ENCODE results near the gene DUSP1. TPM values are rescaled to one million over a fixed set of nuclear protein-coding genes. Genes with fewer than 3 reads are reported as not detected.
A peak's percentile ranks its signal among the peaks of the same experiment; 100 is the strongest.
"Not testable (repeated sequence)": the region's sequence is repeated elsewhere in the genome, so short reads cannot be mapped to it uniquely, and the experiment has no call there.

DUSP1 gene, protein sequence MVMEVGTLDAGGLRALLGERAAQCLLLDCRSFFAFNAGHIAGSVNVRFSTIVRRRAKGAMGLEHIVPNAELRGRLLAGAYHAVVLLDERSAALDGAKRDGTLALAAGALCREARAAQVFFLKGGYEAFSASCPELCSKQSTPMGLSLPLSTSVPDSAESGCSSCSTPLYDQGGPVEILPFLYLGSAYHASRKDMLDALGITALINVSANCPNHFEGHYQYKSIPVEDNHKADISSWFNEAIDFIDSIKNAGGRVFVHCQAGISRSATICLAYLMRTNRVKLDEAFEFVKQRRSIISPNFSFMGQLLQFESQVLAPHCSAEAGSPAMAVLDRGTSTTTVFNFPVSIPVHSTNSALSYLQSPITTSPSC
- total RNA-seq = 84.5 and 139 TPM in 2 replicates

DNA sequence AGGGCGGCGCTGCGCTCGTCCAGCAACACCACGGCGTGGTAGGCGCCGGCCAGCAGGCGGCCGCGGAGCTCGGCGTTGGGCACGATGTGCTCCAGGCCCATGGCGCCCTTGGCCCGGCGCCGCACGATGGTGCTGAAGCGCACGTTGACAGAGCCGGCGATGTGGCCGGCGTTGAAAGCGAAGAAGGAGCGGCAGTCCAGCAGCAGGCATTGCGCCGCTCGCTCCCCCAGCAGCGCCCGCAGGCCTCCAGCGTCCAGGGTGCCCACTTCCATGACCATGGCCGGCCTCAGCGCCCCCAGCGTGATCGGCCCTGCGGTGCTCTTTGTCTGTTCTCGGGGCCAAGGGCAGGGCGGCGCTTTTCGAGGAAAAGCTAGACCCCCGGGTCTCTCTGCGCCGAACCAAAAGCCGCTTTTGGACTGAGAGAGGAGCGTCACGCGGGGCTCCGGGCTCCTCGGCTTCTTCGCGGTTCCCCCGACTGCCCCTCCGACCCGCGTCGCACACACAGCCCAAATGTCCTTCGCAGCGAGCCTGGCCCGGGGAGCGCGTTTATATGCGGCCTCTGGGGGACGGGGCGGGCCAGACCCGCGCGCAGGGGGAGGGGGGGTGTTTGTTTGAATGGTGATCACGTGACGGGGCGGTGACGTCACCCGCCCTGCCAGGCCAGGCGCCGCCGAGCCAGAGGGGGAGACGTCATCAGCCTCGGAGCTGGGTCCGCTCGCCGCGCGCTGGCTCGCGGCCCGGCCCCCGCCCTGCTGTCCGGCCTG is at the start of gene DUSP1:
Gene DUSP1 (minus strand): TSS at position 521 of the 764 bp plus-strand sequence. CDS start 243 bp downstream, at position 278.
- DNase-seq (ENCODE audit: low read depth in 2 of 2) = peak; percentile 96 to 99

DNA sequence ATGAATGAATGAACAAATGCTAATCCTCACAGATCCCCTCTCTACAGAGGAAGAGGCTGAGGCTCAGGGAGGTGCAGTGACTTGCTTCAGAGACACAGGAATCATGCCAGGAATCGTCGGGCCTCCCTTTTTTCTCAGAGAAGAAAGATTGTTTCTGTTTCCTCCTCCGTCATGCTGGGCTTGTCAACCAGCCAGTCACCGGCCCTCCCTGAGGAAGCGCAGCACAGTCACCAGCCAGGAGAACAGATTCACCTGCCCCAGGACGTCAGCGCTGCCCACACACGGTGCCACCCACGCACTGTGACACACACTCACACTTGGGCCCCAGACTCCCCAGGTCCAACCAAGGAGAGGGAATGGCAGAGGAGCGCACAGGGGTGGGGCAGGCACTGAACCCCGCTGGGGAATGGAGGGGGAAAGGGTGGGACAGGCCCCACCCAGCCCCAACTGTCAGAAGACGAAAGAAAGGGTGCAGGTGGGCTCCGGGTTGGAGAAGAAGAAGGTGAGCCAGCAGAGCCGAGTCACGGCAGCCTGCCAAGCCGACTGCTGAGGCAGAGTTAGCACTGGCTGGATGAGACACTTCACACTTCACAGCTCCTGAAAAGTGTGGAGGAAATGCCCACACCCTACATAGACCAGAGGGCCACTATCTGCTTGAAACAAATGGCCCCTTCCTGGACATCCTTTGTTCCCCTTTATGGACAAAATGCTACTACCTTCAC is 49.2 kb upstream of the DUSP1 start:
- DNase-seq (ENCODE audit: low read depth in 2 of 2) = no peak

GRCh38 chr5:172819569-172819968 is 48.6 kb upstream of the DUSP1 start:
- no peak for DNase-seq (ENCODE audit: low read depth in 2 of 2)

DNA sequence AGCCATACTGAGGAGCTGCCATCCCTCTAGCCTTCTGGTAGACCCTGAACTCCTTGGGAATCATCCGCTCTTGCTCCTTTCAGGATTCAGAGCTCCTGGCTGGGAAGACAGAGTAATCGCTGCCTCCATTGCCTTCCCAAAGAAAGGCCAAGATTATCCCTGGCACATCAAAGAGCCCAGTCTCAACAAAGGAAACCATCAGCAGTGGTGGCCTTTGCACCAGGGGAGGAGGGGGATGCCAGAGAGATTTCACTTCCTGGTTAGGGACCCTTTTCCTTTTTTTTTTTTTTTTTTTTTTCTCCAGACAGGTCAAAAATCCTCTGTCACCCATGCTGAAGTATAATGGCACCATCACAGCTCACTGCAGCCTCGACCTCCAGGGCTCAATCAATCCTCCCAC is 47.1 kb upstream of the DUSP1 start:
- no peak for DNase-seq (ENCODE audit: low read depth in 2 of 2)

GRCh38 chr5:172817664-172818063 is 46.7 kb upstream of the DUSP1 start:
- DNase-seq (ENCODE audit: low read depth in 2 of 2) = no peak

GRCh38 chr5:172816925-172817562 is 46.0 kb upstream of the DUSP1 start:
- DNase-seq (ENCODE audit: low read depth in 2 of 2) = peak in 1 of 2 donors; percentile 56

DNA sequence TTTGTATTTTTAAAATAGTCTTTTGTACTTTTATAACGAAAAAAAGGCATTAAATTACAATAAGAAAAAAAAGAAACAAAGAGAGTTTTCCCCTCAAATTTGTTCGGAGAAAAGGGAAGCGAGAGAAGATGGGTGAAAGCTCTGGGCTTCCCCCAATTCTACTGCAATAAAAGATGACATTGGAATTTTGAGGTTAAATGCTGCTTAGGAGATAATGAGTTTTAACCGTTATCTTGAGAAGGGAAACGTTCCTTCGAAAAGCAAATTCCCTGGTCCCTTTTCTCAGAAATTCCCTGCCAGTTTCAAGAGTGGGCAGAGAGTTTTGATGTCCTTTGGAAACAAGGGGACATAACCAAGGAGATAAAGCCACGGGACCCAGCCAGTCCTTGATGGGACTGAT is 44.6 kb upstream of the DUSP1 start:
- no peak for DNase-seq (ENCODE audit: low read depth in 2 of 2)

- DNase-seq (ENCODE audit: low read depth in 2 of 2) = not testable (repeated sequence)
Observed at GRCh38 chr5:172810996-172811395, 40.0 kb upstream of the DUSP1 start.

GRCh38 chr5:172809774-172810173 is 38.8 kb upstream of the DUSP1 start:
- DNase-seq (ENCODE audit: low read depth in 2 of 2) = no peak

DNA sequence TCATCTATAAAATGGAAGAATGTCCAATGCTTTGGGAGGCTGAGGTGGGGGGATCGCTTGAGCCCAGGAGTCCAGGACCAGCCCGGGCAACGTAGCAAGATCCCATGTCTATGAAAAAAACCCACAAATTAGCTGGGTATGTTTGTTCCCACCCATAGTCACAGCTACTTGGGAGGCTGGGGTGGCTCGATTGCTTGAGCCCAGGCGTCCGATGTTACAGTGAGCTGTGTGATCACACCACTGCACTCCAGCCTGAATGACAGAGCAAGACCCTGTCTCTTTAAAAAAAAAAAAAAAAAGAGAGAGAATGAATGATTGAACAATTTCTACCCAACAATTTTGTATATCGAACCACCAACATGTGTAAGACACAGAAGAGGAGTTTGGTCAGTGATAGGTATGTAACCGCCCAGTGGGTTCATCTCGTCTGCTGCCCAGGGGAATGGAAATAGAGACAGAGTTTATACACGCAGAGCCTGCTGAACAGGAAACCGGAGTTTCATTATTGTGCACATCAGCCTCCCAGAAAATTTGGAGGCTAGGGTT is 36.8 kb upstream of the DUSP1 start:
- no peak for DNase-seq (ENCODE audit: low read depth in 2 of 2)

DNA sequence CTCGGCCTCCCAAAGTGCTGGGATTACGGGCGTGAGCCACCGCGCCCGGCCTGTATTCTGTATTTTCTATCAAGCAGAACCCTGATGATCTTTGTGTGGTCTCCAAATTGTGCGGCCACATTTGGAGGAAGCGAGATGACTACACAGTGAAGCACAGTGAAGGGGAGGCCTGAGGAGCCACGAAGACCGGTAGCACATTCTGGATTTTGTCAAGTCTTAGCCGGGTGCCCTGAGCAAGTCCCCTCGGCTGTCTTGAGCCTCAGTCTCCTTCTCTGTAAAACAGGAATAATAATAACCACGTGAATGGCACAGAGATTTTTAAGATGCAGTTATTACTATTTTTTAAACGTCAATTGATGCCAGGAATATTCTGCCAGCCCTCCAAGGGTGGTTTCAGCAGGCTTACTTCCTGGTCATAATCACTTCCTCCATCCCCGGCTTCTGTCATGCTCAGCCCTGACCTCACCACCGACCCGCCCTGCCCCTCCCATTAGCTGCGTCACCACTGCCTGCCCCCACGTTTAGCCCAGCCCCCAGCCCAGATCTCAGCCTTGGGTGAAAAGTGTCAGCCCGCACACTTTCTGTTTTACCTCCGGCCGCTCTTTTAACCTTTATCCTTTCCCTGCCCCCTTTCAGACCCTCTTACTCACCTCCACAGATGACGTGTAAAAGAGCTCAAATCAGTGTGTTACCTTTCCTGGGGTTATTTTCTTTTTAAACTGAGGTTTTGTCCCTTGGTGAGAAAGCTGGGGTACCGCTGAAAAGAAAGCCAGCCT is 36.1 kb upstream of the DUSP1 start:
- DNase-seq (ENCODE audit: low read depth in 2 of 2) = peak; percentile 87 to 91

DNA sequence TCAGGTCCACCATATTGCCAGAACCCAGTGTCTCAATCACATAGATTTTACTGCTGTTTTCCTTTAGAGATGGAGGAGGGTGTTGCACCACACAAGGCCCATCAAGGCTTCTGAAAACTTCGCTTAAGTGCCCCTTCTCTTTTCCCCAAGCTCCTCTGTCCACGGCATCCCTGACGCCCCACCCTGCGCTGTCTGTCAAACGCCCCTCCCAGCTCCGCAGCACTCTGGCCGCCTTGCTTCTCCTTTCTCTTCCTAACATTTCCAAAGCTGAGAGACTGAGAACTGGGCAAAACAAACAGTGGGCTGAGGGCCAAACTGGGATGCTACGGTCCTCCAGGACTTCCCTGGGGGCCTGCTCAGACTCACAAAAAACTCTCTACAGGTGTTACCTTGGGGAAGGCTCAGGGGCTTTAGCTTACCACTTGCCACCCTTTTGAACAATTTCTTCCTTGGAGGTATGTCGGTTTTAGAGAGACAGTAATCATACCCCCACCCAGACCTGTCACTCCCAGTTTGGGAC is 34.8 kb upstream of the DUSP1 start:
- no peak for DNase-seq (ENCODE audit: low read depth in 2 of 2)

- DNase-seq (ENCODE audit: low read depth in 2 of 2) = no peak
Observed at GRCh38 chr5:172805018-172805683, 34.2 kb upstream of the DUSP1 start.

GRCh38 chr5:172802567-172803176 is 31.7 kb upstream of the DUSP1 start:
- no peak for DNase-seq (ENCODE audit: low read depth in 2 of 2)

- no peak for DNase-seq (ENCODE audit: low read depth in 2 of 2)
Observed at GRCh38 chr5:172802112-172802511, 31.1 kb upstream of the DUSP1 start.

DNA sequence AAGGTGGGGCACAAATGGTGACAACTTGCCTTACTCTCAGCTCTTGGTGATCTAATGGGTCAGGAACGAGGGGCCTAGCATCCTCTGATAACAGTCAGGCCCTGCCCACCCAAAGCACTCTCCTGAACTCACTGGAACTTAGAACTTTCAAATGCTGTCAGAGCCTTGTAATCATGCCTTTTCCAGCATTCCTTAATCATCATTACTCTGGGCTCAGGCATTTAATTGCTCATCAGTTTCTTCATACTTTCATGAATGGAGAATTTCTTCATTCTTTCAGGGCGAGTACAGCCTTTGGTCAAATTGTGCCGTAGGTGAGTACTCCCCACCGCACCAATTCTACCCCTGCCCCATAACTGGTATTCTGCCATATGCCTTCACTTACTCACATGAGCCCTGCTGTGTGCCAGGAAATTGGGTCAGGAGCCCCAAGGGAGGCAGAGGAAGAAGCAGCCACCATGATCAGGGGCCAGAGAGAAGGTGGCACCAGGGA is 30.2 kb upstream of the DUSP1 start:
- no peak for DNase-seq (ENCODE audit: low read depth in 2 of 2)

DNA sequence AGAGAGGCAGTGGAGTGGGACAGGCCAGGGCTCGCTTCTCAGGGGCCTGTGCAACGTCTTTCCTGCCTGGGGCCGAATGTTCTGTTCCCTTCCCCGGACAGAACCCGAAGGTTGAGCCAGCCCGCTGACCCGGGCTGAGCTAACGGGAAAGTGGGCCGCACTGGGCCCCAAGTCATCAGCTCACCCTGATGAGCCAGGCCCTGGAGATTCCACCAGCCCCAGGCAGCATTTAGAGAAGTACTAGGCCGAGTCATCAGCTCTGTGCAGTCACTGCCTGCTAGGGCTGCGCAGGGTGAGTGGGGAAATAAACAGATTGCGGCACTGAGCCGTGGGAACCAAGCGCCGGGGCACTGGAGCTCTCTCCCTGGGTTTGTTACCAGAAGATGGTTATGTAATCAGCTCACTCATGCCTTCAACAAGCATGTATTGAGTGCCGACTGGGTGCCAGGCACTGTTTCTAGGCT is 29.1 kb upstream of the DUSP1 start:
- peak in 1 of 2 donors; percentile 38 for DNase-seq (ENCODE audit: low read depth in 2 of 2)

GRCh38 chr5:172799416-172799815 is 28.4 kb upstream of the DUSP1 start:
- no peak for DNase-seq (ENCODE audit: low read depth in 2 of 2)

Measured in dermis microvascular lymphatic vessel endothelial cell (primary cell).